Esophagus squamous epithelium (tissue), 4 donors: ENCODE results near the gene NAA35.

Experiments
- CTCF ChIP-seq, 6 experiments: fragments of 450-650 bp in 4 of 6; fragments of 200-600 bp in 2 of 6; sonication (generic) in 2 of 6; IDR thresholded peaks; one replicate each; pipeline ENCODE4 v1.5.1; 2016 to 2019; ENCODE audit warnings: antibody characterized with exemption in 6 of 6, mild to moderate bottlenecking in 4 of 6, moderate library complexity in 4 of 6
- POLR2A ChIP-seq, 4 donors: fragments of 450-650 bp; IDR thresholded peaks; one replicate each; pipeline ENCODE4 v1.6.1; 2017; ENCODE audit warnings: antibody characterized with exemption in 4 of 4, mild to moderate bottlenecking in 4 of 4, moderate library complexity in 3 of 4

- TF ChIP-seq CTCF (IDR thresholded peaks at IDR 0.05) (no peak), POLR2A (IDR thresholded peaks at IDR 0.05) (no peak)
These were observed 23.6 kb downstream of the NAA35 start for GRCh38 chr9:85964526-85964925.
